ENCODE measurements around the gene EXOC2. TPM values are rescaled to one million over a fixed set of nuclear protein-coding genes. Genes with fewer than 3 reads are reported as not detected.
"Not testable (repeated sequence)": the region's sequence is repeated elsewhere in the genome, so short reads cannot be mapped to it uniquely, and the experiment has no call there.

Gene EXOC2
- total RNA-seq, 1 donor from 2014 or later, result 46.5 TPM

GRCh38 chr6:610882-611281, 82.1 kb downstream of the EXOC2 start:
- H3K79me2 ChIP-seq (ENCODE audit: low read depth), result no peaks in the 10 kb centered on the region
- H3K4me3 ChIP-seq, result no peak overlapping the region
- no peaks in the 10 kb centered on the region for H3K9me3 Mint-ChIP-seq
- DNase-seq (ENCODE audit: low spot score), result no peak
- peaks cover 2% of the 10 kb centered on the region for H3K27me3 Mint-ChIP-seq (ENCODE audit: insufficient read depth, low read depth)
- H3K27ac Mint-ChIP-seq, result no peak overlapping the region
- no peaks in the 10 kb centered on the region for H3K9me3 ChIP-seq (ENCODE audit: low read depth)
- peaks cover 10% of the 10 kb centered on the region for H3K4me1 Mint-ChIP-seq
- peaks cover 8% of the 10 kb centered on the region for H3K36me3 Mint-ChIP-seq
- no peak overlapping the region for H3K4me3 Mint-ChIP-seq
- no peaks in the 10 kb centered on the region for H3K4me1 ChIP-seq
- no peak overlapping the region for H3K9ac ChIP-seq
- no peaks in the 10 kb centered on the region for H4K20me1 ChIP-seq (ENCODE audit: low read depth)
- TF ChIP-seq CTCF (IDR thresholded peaks at IDR 0.05) (no peak), EZH2 (IDR thresholded peaks at IDR 0.05) (no peak), EZH2phosphoT487 (IDR thresholded peaks at IDR 0.05) (no peak)
- H3F3A ChIP-seq (ENCODE audit: low read depth), result no peaks in the 10 kb centered on the region
- no peaks in the 10 kb centered on the region for H3K27me3 ChIP-seq
- H2AFZ ChIP-seq (replicated peaks), result no peak overlapping the region
- peaks cover 6% of the 10 kb centered on the region for H3K36me3 ChIP-seq
- no peak overlapping the region for H3K27ac ChIP-seq
- no peak overlapping the region for H3K4me2 ChIP-seq

GRCh38 chr6:609905-610304, 83.0 kb downstream of the EXOC2 start:
- H3K27ac Mint-ChIP-seq, result no peak overlapping the region
- Histone ChIP-seq H3K9ac (no peak overlapping the region), H4K20me1 (ENCODE audit: low read depth) (no peaks in the 10 kb centered on the region), H3K79me2 (ENCODE audit: low read depth) (no peaks in the 10 kb centered on the region), H3K4me2 (no peak overlapping the region), H3K4me3 (no peak overlapping the region), H2AFZ (replicated peaks) (no peak overlapping the region), H3K27ac (no peak overlapping the region), H3K4me1 (no peaks in the 10 kb centered on the region), H3K9me3 (ENCODE audit: low read depth) (no peaks in the 10 kb centered on the region), H3K36me3 (peaks cover 3% of the 10 kb centered on the region), H3K27me3 (no peaks in the 10 kb centered on the region), H3F3A (ENCODE audit: low read depth) (no peaks in the 10 kb centered on the region)
- H3K4me3 Mint-ChIP-seq, result no peak overlapping the region
- H3K36me3 Mint-ChIP-seq, result peaks cover 9% of the 10 kb centered on the region
- TF ChIP-seq CTCF (IDR thresholded peaks at IDR 0.05) (no peak), EZH2phosphoT487 (IDR thresholded peaks at IDR 0.05) (no peak), EZH2 (IDR thresholded peaks at IDR 0.05) (no peak)
- no peak for DNase-seq (ENCODE audit: low spot score)
- H3K9me3 Mint-ChIP-seq, result no peaks in the 10 kb centered on the region
- peaks cover 2% of the 10 kb centered on the region for H3K27me3 Mint-ChIP-seq (ENCODE audit: insufficient read depth, low read depth)
- H3K4me1 Mint-ChIP-seq, result peaks cover 10% of the 10 kb centered on the region

DNA sequence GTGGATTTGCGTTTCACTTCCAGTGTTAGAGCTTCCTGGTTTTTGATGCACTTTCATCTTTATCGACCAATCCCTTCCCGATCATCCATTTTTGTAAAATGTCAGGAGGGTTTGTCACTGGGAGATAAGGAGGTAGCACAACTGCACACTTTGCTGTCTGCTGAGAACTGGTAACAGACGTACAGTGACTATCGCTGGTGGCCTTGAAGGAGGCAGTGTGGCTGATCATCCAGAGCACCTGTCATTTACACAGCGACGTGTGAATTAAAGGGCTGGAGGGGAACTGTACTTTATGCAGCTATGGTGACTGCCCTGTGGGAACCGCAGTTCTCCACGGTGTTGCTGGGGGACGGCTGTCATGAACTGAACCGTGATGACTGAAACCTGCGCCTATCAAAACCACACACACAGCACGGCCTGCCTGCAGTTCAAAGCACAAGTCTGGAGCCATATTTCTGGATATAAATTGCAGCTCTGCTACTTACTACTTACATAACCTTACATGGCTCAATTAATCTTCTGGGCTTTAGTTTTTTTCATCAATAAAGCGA, 86.0 kb downstream of the EXOC2 start:
- Histone ChIP-seq H3K4me2 (no peak overlapping the region), H3K79me2 (ENCODE audit: low read depth) (no peaks in the 10 kb centered on the region), H4K20me1 (ENCODE audit: low read depth) (no peaks in the 10 kb centered on the region), H3F3A (ENCODE audit: low read depth) (no peaks in the 10 kb centered on the region), H3K27ac (no peak overlapping the region), H3K9ac (no peak overlapping the region), H2AFZ (replicated peaks) (no peak overlapping the region), H3K4me3 (no peak overlapping the region), H3K27me3 (no peaks in the 10 kb centered on the region), H3K9me3 (ENCODE audit: low read depth) (no peaks in the 10 kb centered on the region), H3K36me3 (peaks cover 3% of the 10 kb centered on the region), H3K4me1 (no peaks in the 10 kb centered on the region)
- Mint-ChIP-seq H3K27ac (no peak overlapping the region), H3K27me3 (ENCODE audit: insufficient read depth, low read depth) (peaks cover 2% of the 10 kb centered on the region), H3K4me1 (peaks cover 5% of the 10 kb centered on the region), H3K4me3 (no peak overlapping the region), H3K36me3 (peaks cover 14% of the 10 kb centered on the region), H3K9me3 (no peaks in the 10 kb centered on the region)
- no peak for DNase-seq (ENCODE audit: low spot score)
- TF ChIP-seq EZH2 (IDR thresholded peaks at IDR 0.05), result no peak
- no peak for TF ChIP-seq CTCF (IDR thresholded peaks at IDR 0.05)
- TF ChIP-seq EZH2phosphoT487 (IDR thresholded peaks at IDR 0.05), result no peak

- not testable (repeated sequence) for H3K4me2 ChIP-seq; H3K79me2 ChIP-seq (ENCODE audit: low read depth); H3K4me3 ChIP-seq; H3K4me3 Mint-ChIP-seq; DNase-seq (ENCODE audit: low spot score); H3K9ac ChIP-seq; H4K20me1 ChIP-seq (ENCODE audit: low read depth); H3K27me3 Mint-ChIP-seq (ENCODE audit: insufficient read depth, low read depth); H3K4me1 ChIP-seq; H3K27ac ChIP-seq; H3K9me3 Mint-ChIP-seq; H2AFZ ChIP-seq (replicated peaks); H3K27me3 ChIP-seq; H3F3A ChIP-seq (ENCODE audit: low read depth); H3K27ac Mint-ChIP-seq; H3K4me1 Mint-ChIP-seq; H3K9me3 ChIP-seq (ENCODE audit: low read depth); H3K36me3 ChIP-seq
- H3K36me3 Mint-ChIP-seq, result peaks cover 14% of the 10 kb centered on the region
Measured at GRCh38 chr6:605895-606294, 87.0 kb downstream of the EXOC2 start.
